Measurements from ENCODE around the gene DPYSL4.
A peak's percentile ranks its signal among the peaks of the same experiment; 100 is the strongest.
"Not testable (repeated sequence)": the region's sequence is repeated elsewhere in the genome, so short reads cannot be mapped to it uniquely, and the experiment has no call there.

The DPYSL4 gene

DNA sequence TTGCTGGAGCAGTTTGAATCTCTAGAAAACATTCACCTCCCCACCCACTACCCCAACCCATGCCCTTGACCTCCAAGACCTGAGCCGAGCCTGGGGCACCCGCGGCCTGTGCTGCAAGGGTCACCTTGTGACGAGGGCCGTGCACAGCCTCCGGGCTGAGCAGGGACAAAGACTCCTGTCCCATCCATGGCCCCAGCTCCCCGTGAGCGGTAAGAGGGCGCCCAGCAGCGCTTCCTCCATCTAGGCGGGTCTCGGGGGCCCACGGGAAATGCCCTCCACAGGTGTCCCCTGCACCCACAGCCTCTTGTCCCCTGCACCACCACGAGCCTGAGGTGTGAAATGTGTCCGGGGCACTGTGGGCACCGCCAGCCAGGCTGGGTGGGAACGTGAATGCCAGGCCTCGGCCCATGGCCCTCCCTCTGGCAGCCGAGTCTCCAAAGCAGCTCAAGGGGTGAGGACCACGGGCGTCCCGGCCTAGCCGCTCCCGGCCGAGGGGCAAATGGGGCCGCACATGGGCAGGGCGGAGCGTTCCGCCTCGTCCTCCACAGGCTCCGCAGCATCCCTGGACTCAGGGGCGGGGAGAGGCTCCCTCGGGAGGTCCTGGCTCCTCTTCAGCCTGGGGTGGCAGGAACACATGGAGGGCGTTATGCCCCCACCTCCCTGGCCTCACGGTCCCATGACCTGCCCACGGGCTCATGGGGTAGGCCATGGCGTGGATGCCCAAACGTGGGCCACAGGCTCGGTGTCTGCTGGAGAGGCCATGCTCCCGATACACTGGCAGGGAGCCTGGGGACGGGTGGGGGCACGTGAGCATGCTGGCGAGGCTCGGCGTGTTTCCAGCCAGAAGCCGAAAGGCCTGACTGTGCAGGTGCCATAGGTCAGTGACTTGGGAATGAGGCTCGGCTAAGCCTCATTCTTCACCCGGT, 21.1 kb downstream of the DPYSL4 start:
- DNase-seq (ENCODE audit: low read depth): no peak

DNA sequence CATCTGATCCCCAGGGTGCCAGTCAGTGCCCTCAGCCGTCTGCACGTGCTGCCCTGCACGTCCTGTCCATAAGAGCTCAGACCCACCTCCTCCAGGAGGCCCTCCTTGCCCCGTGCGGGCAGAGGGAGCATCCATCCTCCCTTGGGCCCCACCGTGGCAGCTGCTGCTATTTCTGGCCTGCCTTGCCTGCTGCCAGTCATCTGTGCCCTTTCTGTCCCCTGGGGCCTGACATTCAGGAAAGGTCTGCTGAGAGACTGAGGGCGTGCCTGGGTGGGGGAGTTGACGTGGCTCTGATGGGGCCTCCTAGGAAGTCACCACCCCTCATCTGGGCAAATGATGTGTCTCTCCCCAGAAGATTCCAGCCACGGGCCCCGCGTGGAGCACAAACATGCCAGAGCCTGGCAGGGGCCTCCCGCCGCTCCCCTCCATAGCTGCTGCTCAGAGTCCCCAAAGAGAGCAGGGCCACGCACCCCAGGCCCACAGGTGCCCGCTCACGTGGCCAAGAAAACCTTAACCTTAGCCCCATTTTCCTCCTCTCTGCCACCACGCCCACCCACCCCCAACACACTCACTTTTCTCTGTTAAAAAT, 21.8 kb downstream of the DPYSL4 start:
- no peak for DNase-seq (ENCODE audit: low read depth)

DNA sequence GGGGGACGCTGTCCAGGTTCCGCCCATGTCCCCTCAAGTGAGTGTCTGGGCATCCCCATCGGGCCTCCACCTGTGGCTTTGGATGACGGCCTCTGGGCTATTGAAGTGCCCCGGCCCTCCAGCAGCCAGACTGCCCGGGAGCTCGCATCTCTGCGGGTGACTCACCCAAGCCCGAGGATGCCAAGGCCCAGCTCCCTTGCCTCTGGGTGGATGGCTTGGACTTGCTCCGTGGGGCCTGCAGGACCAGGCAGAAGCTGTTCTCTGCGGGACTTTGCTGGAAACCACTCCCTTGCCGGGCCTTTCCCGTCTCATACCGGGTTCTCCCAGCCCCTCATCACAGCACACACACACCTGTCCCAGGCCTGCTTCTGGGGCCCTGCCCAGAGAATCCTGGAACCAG, 22.4 kb downstream of the DPYSL4 start:
- DNase-seq (ENCODE audit: low read depth): no peak

- DNase-seq (ENCODE audit: low read depth): no peak
Measured at GRCh38 chr10:132209978-132210530, 23.3 kb downstream of the DPYSL4 start.

DNA sequence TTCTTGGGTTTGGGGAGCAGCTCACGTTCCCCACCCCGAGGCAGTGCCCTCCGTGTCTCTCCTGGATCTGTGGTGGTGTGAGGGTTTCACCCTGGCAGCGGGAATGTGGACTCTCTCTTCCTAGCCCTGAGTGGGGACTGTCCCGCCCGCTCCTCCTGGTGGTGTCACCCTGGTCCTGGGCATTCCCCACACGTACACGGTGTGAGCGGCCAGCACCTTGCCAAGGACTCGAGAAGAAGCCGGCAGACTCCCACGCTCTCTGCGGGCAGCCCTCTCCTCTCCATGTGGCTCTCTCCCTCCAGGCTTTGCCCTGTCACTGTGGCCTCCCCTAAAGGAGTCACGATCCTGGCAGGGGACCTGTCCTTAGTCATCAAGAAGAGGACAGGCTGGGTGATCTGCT, 24.0 kb downstream of the DPYSL4 start:
- no peak for DNase-seq (ENCODE audit: low read depth)

DNA sequence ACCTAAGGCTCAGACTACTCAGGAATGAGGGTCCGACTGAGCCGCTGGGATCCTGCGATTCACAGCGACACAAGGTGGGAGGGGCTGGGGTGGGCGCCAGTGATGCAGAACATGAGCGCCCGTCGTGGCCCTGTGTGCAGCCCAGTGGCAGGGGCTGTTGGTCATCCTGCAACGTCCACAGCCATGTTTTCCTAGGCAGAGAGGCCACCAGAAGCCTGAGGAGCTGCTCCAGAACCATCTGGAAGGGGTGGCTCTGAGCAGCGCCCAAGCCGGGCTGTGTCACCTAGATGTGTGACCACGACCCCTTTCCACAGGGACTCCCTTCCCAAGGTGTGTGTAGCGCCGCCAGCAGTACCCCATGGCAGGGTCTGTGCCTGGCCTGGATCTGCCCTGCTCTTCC, 24.5 kb downstream of the DPYSL4 start:
- no peak for DNase-seq (ENCODE audit: low read depth)

GRCh38 chr10:132212816-132213215, 26.1 kb downstream of the DPYSL4 start:
- no peak for DNase-seq (ENCODE audit: low read depth)

DNA sequence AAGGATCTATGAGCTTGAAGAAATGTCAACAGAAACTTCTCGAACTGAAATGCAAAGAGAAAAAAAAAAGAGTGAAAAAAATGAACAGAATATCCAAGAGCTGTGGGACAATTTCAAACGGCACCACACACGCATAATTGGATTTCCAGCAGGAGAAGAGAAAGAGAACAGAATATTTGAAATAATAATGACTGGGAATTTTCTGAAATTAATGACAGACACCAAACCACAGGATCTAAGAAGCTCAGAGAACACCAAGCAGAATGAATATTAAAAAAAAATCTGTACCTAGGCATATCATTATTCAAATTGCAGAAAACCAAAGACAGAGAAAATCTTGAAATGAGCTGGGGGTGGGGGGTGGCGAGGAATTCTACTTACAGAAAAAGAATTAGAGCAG, 27.2 kb downstream of the DPYSL4 start:
- DNase-seq (ENCODE audit: low read depth): no peak

DNA sequence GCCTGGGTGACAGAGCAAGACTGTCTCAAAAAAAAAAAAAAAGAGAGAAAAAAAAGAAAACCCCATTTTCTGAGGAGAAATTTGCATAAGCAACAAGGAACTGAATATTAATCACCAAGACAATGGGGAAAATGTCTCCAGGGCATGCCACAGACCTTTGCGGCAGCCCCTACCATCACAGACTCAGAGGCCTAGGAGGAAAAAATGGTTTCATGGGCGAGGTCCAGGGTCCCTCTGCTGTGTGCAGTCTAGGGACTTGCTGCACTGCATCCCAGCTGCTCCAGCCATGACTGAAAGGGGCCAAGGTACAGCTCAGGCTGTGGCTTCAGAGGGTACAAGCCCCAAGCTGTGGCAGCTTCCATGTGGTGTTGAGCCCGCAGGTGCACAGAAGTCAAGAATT, 29.7 kb downstream of the DPYSL4 start:
- not testable (repeated sequence) for DNase-seq (ENCODE audit: low read depth)

- no peak for DNase-seq (ENCODE audit: low read depth)
Measured at GRCh38 chr10:132219486-132219885, 32.7 kb downstream of the DPYSL4 start.

DNA sequence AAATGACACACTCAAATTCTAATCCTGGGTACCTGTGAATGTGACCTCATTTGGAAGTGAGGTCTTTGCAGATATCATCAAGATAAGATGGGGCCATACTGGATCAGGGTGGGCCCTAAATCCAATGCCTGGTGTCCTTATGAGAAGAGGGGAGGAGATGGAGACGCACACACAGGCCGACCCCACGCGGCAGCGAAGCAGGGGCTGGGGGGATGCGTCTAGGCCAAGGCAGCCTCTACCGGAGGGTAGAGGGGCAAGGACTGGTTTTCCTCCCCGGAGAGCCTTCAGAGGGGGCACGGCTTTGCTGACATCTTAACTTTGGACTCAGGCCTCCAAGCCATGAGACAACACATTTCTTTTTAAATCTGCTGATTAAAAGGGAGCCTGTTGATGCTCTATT, 33.3 kb downstream of the DPYSL4 start:
- no peak for DNase-seq (ENCODE audit: low read depth)

DNA sequence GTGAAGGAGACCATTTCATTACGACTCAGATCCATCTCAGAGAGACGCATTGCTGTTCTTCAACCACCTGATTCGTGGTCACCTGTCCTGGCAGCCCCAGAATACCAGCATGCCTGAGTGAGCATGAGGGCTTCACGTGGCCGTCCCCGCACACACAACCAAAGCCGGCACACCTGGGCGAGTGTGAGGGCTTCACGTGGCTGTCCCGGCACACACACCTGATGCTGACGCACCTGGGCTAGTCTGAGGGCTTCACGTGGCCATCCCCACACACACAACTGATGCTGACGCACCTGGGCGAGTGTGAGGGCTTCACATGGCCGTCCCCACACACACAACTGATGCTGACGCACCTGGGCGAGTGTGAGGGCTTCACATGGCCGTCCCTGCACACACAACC, 34.2 kb downstream of the DPYSL4 start:
- not testable (repeated sequence) for DNase-seq (ENCODE audit: low read depth)

GRCh38 chr10:132222726-132223125, 36.0 kb downstream of the DPYSL4 start:
- DNase-seq (ENCODE audit: low read depth): no peak

- DNase-seq (ENCODE audit: low read depth): peak; percentile 19
Measured at GRCh38 chr10:132223156-132223590, 36.4 kb downstream of the DPYSL4 start.

GRCh38 chr10:132223611-132224342, 37.0 kb downstream of the DPYSL4 start:
- no peak for DNase-seq (ENCODE audit: low read depth)

GRCh38 chr10:132224343-132225072, 37.8 kb downstream of the DPYSL4 start:
- DNase-seq (ENCODE audit: low read depth): no peak

DNA sequence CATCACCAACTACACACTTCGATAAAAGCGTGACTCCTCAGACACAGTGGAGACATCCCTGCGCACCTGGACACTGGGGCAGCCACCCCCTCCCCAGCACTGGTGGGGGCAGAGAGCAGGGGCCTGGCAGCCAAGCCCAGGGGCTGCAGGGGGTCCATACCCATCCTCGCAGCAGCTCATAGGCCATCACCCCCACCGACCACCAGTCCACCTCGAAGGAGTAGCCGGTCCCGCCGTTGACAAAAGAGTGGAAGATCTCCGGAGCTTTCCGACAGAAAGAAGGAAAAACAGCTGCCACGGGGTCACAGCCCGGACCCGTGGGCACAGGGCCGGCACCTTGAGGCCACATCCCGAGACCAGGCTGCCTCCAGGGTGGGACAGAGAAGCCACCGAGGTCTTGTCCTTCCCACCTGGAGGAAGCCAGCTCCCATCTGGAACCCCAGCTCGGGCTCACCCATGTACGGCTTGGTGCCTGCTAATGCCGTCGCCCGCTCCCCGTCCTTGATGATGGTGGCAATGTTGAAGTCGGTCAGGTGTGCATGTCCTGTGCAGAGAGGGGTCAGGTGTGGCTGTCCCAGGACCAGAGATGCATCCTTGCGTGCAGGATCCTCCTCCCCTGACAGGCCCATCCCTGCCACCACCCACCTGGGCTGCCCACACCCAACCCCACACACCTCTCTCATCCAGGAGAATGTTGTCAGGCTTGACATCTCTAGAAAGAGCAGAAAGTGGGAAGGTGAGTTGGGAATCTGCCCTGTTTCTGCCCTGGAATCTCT, 38.5 kb downstream of the DPYSL4 start:
- no peak for DNase-seq (ENCODE audit: low read depth)

- DNase-seq (ENCODE audit: low read depth): no peak
Measured at GRCh38 chr10:132225849-132226205, 39.1 kb downstream of the DPYSL4 start.

DNA sequence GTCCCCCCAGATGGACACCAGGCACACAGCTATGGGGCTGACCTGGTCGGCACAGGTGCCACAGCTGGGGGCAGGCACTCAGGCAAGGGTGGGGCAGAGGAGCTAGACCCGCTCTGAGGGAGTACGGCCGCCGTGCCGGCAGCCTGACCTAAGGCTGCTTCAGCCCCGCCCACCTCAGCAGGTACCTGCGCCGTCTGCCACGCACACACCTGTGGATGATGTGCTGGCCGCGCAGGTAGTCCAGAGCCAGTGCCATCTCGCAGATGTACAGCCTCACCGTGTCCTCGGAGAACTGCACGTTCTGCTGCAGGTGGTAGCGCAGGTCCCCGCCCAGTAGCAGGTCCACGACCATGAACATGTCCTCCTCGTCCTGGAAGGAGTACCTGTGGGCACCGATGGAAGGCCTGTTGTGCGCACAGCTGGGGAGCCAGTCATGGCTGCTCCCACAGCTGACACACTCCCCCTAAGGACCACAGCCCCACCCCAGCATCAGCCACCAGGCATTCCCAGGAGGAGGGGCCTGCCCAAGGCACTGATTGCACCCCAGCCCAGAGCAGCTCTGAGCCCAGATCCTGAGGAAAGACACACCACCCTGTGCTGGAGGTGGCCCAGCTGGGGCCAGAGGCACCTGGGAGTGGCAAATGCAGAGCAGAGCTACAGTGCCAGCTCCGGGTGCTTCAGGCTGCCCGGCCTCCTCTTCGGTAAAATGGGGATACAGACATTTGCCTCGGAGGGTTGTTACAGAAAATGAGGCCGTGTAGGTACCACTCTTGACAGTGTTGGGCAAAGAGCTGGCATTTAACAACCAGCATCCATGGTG, 40.0 kb downstream of the DPYSL4 start:
- no peak for DNase-seq (ENCODE audit: low read depth)

DNA sequence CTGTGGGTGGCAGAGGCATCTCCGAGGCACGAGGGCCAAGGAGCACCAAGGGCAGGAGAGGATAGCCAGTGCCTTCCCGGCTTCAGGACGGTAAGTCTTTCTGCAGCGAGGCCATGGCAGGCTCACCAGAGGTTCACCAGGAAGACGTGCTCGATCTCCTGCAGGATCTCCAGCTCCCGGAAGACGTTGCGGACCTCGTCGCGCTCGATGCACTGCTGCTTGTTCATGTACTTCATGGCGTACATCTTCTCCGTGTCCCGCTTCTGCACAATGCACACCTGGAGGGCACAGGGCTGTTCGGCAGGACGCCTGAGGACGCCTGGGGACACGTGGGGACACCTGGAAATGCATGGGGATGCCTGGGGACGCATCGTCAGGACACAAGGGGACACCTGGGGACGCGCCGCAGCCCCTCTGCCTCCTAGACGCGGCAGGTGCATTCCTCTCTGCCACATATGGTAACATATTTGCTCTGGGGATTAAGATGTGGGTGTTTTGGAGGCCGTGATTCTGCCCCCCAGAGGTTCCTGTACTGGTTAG, 41.2 kb downstream of the DPYSL4 start:
- no peak for DNase-seq (ENCODE audit: low read depth)

Measured in activated T-helper 9 cell treated with anti-CD3 and anti-CD28 coated beads, Interleukin-2, amount 50 U/mL, for 16 hours (primary cell).